T-helper 17 cell (primary cell): ENCODE data around the gene NAV2. TPM values are rescaled to one million over a fixed set of nuclear protein-coding genes. Genes with fewer than 3 reads are reported as not detected.

ENCODE experiments used
- ATAC-seq: fragments of 150-1000 bp; cut with Tn5 transposase; 2 replicates; pipeline ENCODE4 v1.10.0; 2021; ENCODE audit warnings: mild to moderate bottlenecking, moderate library complexity
- DNase-seq, 3 donors: peaks; one replicate each; pipeline versions ENCODE4 v3.0.0 to v3.0.0-alpha.2; 2020 to 2021
- H3K9me3 ChIP-seq: one replicate; pipeline ENCODE4 v1.7.0; 2013; ENCODE audit warnings: low read length, mild to moderate bottlenecking; ENCODE audit not compliant: control insufficient read depth, poor library complexity, severe bottlenecking
- H3K27ac Mint-ChIP-seq: one replicate; pipeline ENCODE4 v1.8.0; 2022; ENCODE audit warnings: mild to moderate bottlenecking, moderate library complexity, mixed read lengths
- H3K27me3 Mint-ChIP-seq: one replicate; pipeline ENCODE4 v1.8.0; 2022; ENCODE audit warnings: mixed read lengths
- H3K36me3 Mint-ChIP-seq: one replicate; pipeline ENCODE4 v1.8.0; 2022; ENCODE audit warnings: low read depth, mixed read lengths
- H3K4me1 Mint-ChIP-seq: one replicate; pipeline ENCODE4 v1.8.0; 2022; ENCODE audit warnings: mild to moderate bottlenecking, mixed read lengths
- H3K4me3 Mint-ChIP-seq: one replicate; pipeline ENCODE4 v1.8.0; 2022; ENCODE audit warnings: mild to moderate bottlenecking, moderate library complexity, mixed read lengths
- total RNA-seq, 4 donors: library from RNA in 2 of 4; stranded (reverse) in 2 of 4; gene quantifications; one replicate each; pipeline ENCODE4 v1.2.3 and lab custom pipeline; 2022 to 2026

Gene NAV2
- total RNA-seq, 2 donors from 2014 or later, result 0.96 to 1.3 TPM

DNA sequence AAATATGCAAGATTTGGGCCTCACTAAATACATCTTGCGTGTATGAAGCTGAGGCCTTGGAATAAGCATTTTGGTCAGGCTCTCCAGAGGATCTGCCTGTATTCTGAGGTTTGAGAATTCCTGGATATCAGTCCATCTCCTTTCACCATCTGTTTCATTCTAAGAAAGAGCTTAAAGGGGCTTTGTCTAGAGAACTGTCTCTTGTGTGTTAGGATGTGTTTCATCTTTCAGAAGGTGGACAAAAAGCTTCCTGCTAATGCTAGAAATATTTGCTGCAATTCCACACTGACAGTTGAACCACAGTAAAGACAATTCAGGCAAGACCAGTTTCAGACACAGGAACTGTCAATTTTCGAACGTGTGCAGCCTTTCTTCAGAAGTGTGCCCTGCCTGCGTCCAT is 262.2 kb downstream of the NAV2 start:
- H3K4me3 Mint-ChIP-seq, result no peak overlapping the region
- H3K4me1 Mint-ChIP-seq, result peaks cover 5% of the 10 kb centered on the region
- DNase-seq, result no peak
- H3K9me3 ChIP-seq, result no peaks in the 10 kb centered on the region
- H3K36me3 Mint-ChIP-seq, result peaks cover 2% of the 10 kb centered on the region
- H3K27me3 Mint-ChIP-seq, result peaks cover 15% of the 10 kb centered on the region
- no peak overlapping the region for H3K27ac Mint-ChIP-seq
- ATAC-seq, result no peak

DNA sequence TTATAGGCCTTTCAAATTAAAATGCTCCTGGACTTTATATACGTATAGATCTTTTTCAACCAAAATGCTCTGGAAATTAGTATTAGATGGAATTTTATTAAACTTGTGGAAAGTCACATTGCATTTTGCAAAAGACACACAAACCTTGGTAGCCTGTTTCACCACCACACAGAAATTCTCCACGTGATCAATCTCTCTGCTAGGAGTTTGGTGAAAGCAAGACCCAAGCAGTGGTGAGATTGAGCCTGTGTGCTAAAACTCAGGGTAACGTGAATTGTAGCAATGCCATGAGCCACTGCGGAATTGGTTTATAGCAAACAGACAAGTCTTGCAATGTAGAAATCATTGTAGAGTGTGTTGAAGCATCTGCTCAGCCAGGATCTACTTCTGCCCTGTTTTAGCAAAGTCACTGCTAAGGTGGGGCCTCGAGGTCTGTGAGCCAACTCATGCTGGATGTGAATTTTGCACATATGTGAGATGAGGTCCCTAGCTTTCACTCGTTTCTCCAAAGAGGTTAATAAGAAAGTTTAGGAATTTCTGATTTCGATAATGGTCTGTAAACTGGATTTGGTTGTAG is 262.9 kb downstream of the NAV2 start:
- Mint-ChIP-seq H3K27ac (no peak overlapping the region), H3K4me3 (no peak overlapping the region), H3K36me3 (peaks cover 2% of the 10 kb centered on the region), H3K4me1 (peaks cover 5% of the 10 kb centered on the region), H3K27me3 (peaks cover 19% of the 10 kb centered on the region)
- no peak for ATAC-seq
- DNase-seq, result no peak
- H3K9me3 ChIP-seq, result no peaks in the 10 kb centered on the region

DNA sequence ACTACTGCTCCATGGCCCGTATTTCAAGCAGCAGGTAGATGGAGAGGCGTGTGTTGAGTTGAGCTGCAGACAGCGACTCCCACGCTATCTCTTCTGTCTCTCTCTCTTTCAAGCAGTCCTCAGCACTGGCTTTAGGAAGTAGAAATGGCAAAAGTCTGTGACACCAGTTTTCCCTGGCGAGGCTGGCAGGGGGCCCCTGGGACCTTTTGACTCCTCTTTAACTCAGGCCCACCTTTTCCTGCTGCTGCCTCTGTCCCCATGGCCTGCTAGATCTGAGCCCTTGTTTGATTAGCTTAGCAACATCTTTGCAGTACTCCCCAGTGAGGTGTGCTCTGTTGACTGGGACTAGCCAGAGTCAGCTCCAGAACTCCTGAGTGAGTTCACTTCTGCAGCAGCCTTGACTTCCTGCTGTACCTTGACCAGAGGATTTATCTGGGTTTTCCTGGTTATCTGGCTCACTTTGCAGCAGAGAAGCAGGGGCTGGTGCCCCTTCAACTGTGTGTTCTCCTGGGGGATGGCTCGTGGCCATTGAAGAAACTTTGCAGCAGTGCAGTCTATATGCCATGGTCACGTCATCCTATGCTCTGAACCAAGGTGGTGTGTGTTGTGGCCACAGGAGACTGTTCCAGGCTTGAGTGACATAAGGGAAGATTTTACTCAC is 263.8 kb downstream of the NAV2 start:
- no peak for DNase-seq
- no peak for ATAC-seq
- H3K9me3 ChIP-seq, result no peaks in the 10 kb centered on the region
- Mint-ChIP-seq H3K27ac (no peak overlapping the region), H3K4me3 (no peak overlapping the region), H3K27me3 (peaks cover 22% of the 10 kb centered on the region), H3K36me3 (peaks cover 2% of the 10 kb centered on the region), H3K4me1 (no peaks in the 10 kb centered on the region)

DNA sequence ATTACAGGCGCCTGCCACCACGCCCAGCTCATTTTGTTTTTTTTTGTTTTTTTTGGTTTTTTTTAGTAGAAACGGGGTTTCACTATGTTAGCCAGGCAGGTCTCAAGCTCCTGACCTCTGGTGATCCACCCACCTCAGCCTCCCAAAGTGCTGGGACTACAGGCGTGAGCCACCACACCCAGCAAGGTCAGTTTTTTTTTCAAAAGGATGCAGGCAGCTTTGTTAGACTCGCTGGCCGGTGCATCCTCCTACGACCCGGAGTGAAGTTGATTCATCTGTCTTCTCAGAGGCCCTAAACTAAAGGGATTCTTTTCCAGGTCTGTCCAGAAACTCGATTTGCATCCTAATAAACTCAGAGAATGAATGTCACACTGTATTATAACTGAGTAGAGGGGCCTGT is 265.3 kb downstream of the NAV2 start:
- DNase-seq (no peak), ATAC-seq (no peak)
- H3K9me3 ChIP-seq, result no peaks in the 10 kb centered on the region
- Mint-ChIP-seq H3K4me3 (no peak overlapping the region), H3K36me3 (peaks cover 2% of the 10 kb centered on the region), H3K27ac (no peak overlapping the region), H3K27me3 (peaks cover 22% of the 10 kb centered on the region), H3K4me1 (no peaks in the 10 kb centered on the region)

DNA sequence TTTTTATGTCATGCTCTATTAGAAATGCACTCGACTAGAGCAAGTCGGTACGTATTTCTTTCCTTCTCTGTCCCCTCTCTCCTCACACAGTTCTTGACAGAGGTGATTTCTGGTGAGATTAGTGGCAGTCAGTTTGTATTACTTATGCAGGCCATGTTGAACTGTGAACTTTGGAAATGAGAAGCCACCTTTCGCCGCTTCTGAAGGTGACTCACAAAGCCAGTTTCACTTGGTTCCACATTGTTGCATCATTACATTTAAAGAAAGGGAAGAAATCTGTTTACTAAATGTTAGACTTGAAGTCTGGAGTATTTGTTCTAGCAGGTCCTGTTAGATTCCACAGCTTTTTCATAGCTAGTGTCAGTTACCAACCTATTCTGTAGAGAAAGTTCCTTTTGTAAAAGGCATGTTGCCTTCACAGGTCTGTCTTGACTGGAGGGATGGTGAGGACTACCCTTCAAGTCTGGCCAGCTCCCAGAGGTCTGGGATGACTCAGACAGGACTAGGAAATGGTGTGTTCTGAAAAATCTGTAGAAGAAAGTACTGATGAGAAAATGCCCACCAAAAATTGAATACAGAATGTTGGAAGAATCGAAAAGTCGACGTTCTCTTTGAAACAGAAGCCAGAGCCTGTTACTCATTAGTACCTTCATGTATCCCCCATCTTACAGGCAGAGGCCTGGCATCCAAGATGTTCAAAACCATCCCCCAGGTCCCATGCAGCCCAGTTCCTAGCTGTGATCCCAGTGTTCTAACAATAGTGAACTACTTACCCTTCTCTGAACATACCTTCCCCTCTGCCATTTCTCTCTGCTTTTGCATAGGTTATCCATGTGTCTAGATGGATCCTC is 266.3 kb downstream of the NAV2 start:
- DNase-seq, result no peak
- Mint-ChIP-seq H3K36me3 (peaks cover 2% of the 10 kb centered on the region), H3K4me1 (no peaks in the 10 kb centered on the region), H3K4me3 (no peak overlapping the region), H3K27me3 (peaks cover 22% of the 10 kb centered on the region), H3K27ac (no peak overlapping the region)
- no peak for ATAC-seq
- no peaks in the 10 kb centered on the region for H3K9me3 ChIP-seq

DNA sequence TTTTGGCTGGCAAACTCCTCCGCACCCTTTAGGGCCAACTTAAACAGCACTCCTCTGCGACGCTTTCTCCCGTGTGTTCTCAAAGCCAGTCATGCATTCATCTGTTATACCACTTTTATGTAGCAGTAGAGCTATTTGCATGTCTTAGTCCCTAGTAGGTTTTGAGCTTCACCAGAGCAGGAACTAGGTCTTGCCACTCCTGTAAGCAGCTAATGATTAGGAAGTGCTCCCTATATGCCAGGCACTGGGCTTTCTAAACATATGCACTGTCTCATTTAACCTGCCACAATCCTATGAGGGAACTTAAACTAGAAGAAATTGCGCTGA is 266.8 kb downstream of the NAV2 start:
- H3K9me3 ChIP-seq, result no peaks in the 10 kb centered on the region
- no peak for DNase-seq
- H3K4me3 Mint-ChIP-seq, result no peak overlapping the region
- H3K27me3 Mint-ChIP-seq, result peaks cover 22% of the 10 kb centered on the region
- ATAC-seq, result no peak
- H3K36me3 Mint-ChIP-seq, result peaks cover 2% of the 10 kb centered on the region
- H3K27ac Mint-ChIP-seq, result no peak overlapping the region
- H3K4me1 Mint-ChIP-seq, result no peaks in the 10 kb centered on the region

DNA sequence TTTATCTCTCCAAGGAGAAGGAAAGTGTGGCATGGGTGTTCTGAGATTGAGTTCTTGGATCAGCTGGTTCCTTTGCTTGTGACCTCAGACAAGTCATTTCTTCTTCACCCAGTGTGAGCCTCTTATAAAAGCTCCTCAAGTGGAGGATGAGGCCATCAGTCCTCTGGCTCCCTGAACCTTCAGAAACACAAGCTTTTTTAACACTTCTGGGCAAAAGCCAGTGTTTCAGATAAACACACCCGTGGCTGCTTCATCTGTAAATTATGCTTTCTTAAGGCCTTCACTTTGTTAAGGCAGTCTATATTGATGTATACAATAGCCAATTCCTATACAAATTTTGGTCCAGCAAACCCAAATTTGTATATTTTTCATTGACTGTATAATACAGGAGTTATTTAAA is 267.8 kb downstream of the NAV2 start:
- peaks cover 22% of the 10 kb centered on the region for H3K27me3 Mint-ChIP-seq
- H3K4me3 Mint-ChIP-seq, result no peak overlapping the region
- H3K9me3 ChIP-seq, result no peaks in the 10 kb centered on the region
- no peak overlapping the region for H3K27ac Mint-ChIP-seq
- no peak for DNase-seq
- H3K4me1 Mint-ChIP-seq, result no peaks in the 10 kb centered on the region
- peaks cover 2% of the 10 kb centered on the region for H3K36me3 Mint-ChIP-seq
- no peak for ATAC-seq

DNA sequence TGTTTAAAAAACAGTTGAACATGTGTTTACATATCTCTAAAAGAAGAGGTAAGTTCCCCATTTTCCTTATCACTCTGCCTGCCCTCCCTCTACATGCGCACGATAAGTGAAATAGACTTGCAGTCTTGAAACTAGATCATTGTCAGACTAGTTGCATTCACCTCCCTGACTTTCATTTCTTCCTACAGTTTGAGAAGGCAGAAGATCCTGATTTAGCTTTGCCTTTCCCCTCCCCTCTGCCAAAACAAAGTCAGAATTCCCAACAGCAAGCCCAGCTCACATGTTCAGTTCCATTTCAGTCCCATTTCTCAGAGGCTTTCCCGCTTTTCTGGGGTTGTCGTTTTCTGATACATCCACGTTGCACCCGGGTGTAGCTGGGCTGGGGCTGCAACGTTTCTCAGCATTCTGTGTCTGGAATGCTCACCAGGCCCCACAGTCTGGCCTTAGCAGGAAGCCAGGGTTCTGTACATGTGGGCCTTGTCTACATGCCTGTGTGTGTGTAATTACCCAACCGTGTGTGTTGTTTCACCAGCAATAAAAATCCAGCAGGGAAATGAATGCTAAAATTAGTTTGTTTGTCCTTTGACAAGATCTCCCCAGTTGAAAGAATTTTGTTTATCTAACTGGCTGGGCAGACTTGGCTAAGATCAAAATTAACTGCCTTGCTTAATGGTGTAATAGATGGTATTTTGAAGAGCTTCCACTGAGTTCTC is 268.5 kb downstream of the NAV2 start:
- Mint-ChIP-seq H3K4me3 (no peak overlapping the region), H3K36me3 (peaks cover 2% of the 10 kb centered on the region), H3K27ac (no peak overlapping the region), H3K4me1 (no peaks in the 10 kb centered on the region), H3K27me3 (peaks cover 22% of the 10 kb centered on the region)
- DNase-seq, result no peak
- H3K9me3 ChIP-seq, result no peaks in the 10 kb centered on the region
- no peak for ATAC-seq

DNA sequence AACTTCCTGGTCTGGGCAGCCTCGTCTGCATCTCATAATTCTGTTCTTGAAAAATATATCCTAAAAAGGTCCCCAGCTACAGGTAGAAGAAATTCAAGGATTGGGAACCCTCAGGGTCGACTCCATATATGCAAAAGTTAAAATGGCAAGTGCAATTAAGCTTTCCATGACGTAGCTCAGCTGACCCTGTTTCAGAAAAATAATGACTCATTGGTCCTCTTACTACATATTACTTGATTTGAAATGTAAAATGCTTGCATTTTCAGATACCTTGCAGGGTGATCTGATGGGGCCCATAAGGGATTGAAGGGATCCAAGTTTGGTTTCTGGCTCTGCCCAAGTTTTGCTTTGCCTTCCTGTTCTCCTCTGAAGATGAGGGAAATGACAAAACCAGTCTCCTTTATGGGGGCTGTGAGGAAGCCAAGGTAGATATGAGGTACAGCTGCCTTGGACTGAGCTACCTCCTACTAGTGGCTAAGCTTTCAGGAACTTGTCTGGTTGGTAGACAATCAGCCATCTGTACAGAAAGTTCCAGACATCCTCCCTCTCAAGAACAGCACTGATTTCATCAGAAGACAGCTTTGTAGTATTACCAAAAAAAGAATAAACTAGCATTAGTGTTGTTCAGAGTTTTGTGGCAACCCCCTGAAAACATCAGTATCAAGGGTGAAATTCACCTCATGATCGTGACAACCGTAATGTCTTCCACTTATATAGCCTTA is 270.3 kb downstream of the NAV2 start:
- Mint-ChIP-seq H3K4me3 (no peak overlapping the region), H3K27me3 (peaks cover 22% of the 10 kb centered on the region)
- no peaks in the 10 kb centered on the region for H3K9me3 ChIP-seq

DNA sequence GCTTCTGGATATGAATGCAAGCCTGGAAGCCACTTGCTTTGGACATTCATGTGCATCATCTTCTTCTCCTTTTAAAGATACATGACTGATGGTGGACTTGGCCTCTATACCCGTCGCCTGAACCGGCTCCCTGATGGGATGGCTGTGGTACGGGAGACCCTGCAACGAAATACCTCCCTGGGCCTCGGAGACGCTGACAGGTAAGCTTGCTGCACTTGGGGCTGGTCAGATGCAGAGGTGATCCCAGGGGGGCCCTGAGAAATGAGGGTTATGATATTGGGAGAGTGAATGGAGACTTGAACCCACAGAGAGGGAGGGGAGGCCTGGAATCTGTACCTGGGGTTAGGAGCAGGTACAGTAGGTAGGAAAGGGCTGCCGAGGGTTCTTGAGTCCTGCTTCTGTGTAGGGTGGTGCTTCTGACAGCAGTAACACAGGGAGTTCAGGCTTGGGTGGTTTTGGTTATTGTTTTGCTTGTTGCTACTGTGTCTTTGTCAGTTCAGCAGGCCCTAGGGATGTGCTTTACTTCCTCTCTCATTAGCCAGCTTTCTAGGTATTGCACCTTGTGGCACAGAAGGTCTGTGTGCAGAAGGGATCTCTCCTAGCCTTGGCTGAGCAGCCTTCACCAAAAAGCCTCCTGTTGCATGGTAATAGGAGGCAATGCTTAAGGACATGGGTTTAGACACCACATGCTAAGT is 271.6 kb downstream of the NAV2 start:
- Mint-ChIP-seq H3K4me3 (no peak overlapping the region), H3K4me1 (no peaks in the 10 kb centered on the region), H3K27me3 (peaks cover 14% of the 10 kb centered on the region), H3K27ac (peak overlapping the region; percentile 32), H3K36me3 (no peaks in the 10 kb centered on the region)
- no peaks in the 10 kb centered on the region for H3K9me3 ChIP-seq
- ATAC-seq (no peak), DNase-seq (no peak)

More for the DNA sequence above, 270.3 kb downstream of the NAV2 start:
- Mint-ChIP-seq H3K36me3 (peaks cover 2% of the 10 kb centered on the region), H3K4me1 (no peaks in the 10 kb centered on the region), H3K27ac (no peak overlapping the region)
- ATAC-seq (no peak), DNase-seq (no peak)

DNA sequence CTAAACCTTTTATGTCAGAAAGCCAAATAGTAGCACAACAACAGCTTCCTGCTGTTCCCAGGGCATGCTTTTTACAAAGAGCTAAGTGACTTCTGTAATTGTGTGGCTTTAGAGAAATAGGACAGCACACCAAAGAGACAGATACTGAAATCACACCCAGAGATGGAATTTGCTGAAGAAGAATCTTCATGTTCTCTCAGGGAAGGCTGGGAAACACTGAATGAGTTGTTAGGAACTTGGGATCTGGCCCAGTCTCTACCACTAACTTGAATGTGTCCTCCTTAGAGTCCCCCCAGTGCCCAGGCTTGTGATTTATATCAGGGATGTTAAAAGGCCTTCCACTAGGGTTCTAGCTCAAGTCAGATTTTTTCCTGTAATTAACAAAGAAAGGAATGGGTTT is 272.5 kb downstream of the NAV2 start:
- Mint-ChIP-seq H3K4me1 (no peaks in the 10 kb centered on the region), H3K36me3 (no peaks in the 10 kb centered on the region), H3K27me3 (peaks cover 5% of the 10 kb centered on the region), H3K27ac (no peak overlapping the region), H3K4me3 (no peak overlapping the region)
- H3K9me3 ChIP-seq, result no peaks in the 10 kb centered on the region
- no peak for ATAC-seq
- no peak for DNase-seq

DNA sequence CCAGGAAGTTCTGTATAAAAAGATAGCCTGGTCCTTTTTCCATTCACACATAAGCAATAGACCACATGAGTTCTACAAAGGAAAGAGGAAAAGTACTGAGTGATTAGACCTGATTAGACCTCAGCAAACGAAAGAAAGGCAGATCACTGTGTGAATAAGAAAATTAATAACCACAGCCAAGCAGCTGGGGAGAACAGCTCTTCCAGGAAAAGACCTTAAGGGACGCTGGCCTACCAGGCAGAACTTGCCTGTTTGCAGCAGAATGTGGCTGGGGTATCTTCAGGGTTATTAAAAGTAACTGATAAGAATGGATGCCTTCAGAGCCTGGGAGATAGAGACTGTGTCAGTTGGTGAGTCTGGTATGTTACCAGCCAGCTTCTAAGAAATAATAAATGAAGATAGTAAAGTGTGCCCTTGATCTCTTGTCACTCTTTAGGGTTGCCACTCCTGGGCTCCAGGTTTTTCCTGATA is 274.7 kb downstream of the NAV2 start:
- no peak for ATAC-seq
- no peak for DNase-seq
- Mint-ChIP-seq H3K4me3 (no peak overlapping the region), H3K4me1 (no peaks in the 10 kb centered on the region), H3K27me3 (no peaks in the 10 kb centered on the region), H3K27ac (no peak overlapping the region), H3K36me3 (no peaks in the 10 kb centered on the region)
- no peaks in the 10 kb centered on the region for H3K9me3 ChIP-seq
